Lung (tissue), 12 donors: Measurements from ENCODE around the gene ADAMTS18. TPM values are rescaled to one million over a fixed set of nuclear protein-coding genes. Genes with fewer than 3 reads are reported as not detected.
A peak's percentile ranks its signal among the peaks of the same experiment; 100 is the strongest.

Experiments used
- ATAC-seq: fragments of 200-7000 bp; cut with Tn5 transposase; one replicate; pipeline ENCODE4 v1.9.1; 2020; ENCODE audit warnings: moderate number of reproducible peaks; ENCODE audit not compliant: insufficient read depth, low FRiP score
- DNase-seq, 3 donors: peaks; one replicate each; pipeline ENCODE4 v3.0.0-alpha.2; 2013 to 2017
- H3K27ac ChIP-seq, 2 donors: one replicate each; pipeline ENCODE4 v1.5.1; 2013; ENCODE audit warnings: mild to moderate bottlenecking in 2 of 2, moderate library complexity in 2 of 2, control low read depth in 1 of 2, inconsistent platforms in 1 of 2, low read depth in 1 of 2, low read length in 1 of 2
- H3K27me3 ChIP-seq, 3 donors: one replicate each; pipeline ENCODE4 v1.5.1; 2013; ENCODE audit warnings: low read length in 2 of 3; ENCODE audit not compliant: control insufficient read depth in 3 of 3, insufficient read depth in 3 of 3
- H3K36me3 ChIP-seq, 4 donors: one replicate each; pipeline ENCODE4 v1.5.1; 2013; ENCODE audit warnings: low read length in 4 of 4, mild to moderate bottlenecking in 1 of 4, moderate library complexity in 1 of 4; ENCODE audit not compliant: control insufficient read depth in 4 of 4, insufficient read depth in 4 of 4
- H3K4me1 ChIP-seq, 5 donors: one replicate each; pipeline ENCODE4 v1.5.1; 2013; ENCODE audit warnings: low read length in 5 of 5, mild to moderate bottlenecking in 2 of 5, moderate library complexity in 1 of 5; ENCODE audit not compliant: control insufficient read depth in 5 of 5, insufficient read depth in 5 of 5
- H3K4me3 ChIP-seq: one replicate; pipeline ENCODE4 v1.5.1; 2013; ENCODE audit warnings: mild to moderate bottlenecking, control low read depth, moderate library complexity
- H3K9ac ChIP-seq, 2 donors: one replicate each; pipeline ENCODE4 v1.5.1; 2013; ENCODE audit warnings: low read length in 2 of 2, control low read depth in 1 of 2; ENCODE audit not compliant: insufficient read depth in 1 of 2
- H3K9me3 ChIP-seq, 4 donors: one replicate each; pipeline ENCODE4 v1.5.1; 2013; ENCODE audit warnings: low read length in 3 of 4, mild to moderate bottlenecking in 1 of 4, moderate library complexity in 1 of 4; ENCODE audit not compliant: control insufficient read depth in 4 of 4, insufficient read depth in 3 of 4
- CTCF ChIP-seq: IDR thresholded peaks from 2 replicates; pipeline ENCODE4 v1.5.1; 2012; ENCODE audit warnings: mild to moderate bottlenecking; ENCODE audit errors: control extremely low read depth, extremely low read depth
- WGBS, 2 donors: extraction: QIAGEN DNeasy Blood & Tissue Kit; methylation state at CpG; one replicate each; pipeline ENCODE4 v1.1.7; 2013; 5-methylcytosine and 5-hydroxymethylcytosine counted together
- polyA plus RNA-seq, 2 donors: library from polyadenylated mRNA; stranded (reverse); fragments of 200-250 nt; gene quantifications; one replicate each; pipeline ENCODE4 v1.2.1, GENCODE V29; 2013
- total RNA-seq, 2 donors: library from RNA; depleted of rRNA in 1 of 2; stranded (reverse); fragments of >200 nt in 1 of 2; gene quantifications; one replicate each; pipeline ENCODE4 v1.2.1, GENCODE V29; 2014 to 2021
- donor health status: control.
- donor health status: control.
- donor health status: Bipolar disorder and iron deficiency.
- donor health status: healthy.
- donor health status: DM: yes; HTN: yes; CAD: no.

ADAMTS18 gene
- total and polyA plus RNA-seq, 4 donors, result 0.02 to 0.82 TPM; not detected in 2

GRCh38 chr16:77373726-77374125 lies 61.1 kb downstream of the ADAMTS18 start:
- Histone ChIP-seq H3K4me1 (peaks cover 0 to 4% (median 0%) of the 10 kb centered on the region in 5 donors), H3K27ac (no peak overlapping the region), H3K36me3 (no peaks in the 10 kb centered on the region), H3K9me3 (no peaks in the 10 kb centered on the region), H3K9ac (no peak overlapping the region), H3K27me3 (no peaks in the 10 kb centered on the region), H3K4me3 (no peak overlapping the region)
- peak; percentile 47 for ATAC-seq
- TF ChIP-seq CTCF, result no peak
- 57 to 79% methylated on average over 3 of the region's 3 CpGs for WGBS, 2 donors
- DNase-seq, result no peak

GRCh38 chr16:77364770-77365169 lies 70.1 kb downstream of the ADAMTS18 start:
- DNase-seq (no peak), ATAC-seq (no peak)
- Histone ChIP-seq H3K9me3 (no peaks in the 10 kb centered on the region), H3K27ac (no peak overlapping the region), H3K4me1 (no peaks in the 10 kb centered on the region), H3K4me3 (no peak overlapping the region), H3K9ac (no peak overlapping the region), H3K36me3 (no peaks in the 10 kb centered on the region), H3K27me3 (no peaks in the 10 kb centered on the region)
- 79 to 92% methylated on average over 6 of the region's 6 CpGs for WGBS, 2 donors
- no peak for TF ChIP-seq CTCF

GRCh38 chr16:77359065-77359502 lies 75.8 kb downstream of the ADAMTS18 start:
- 45 to 65% methylated on average over 4 of the region's 4 CpGs for WGBS, 2 donors
- Histone ChIP-seq H3K27ac (no peak overlapping the region), H3K4me3 (no peak overlapping the region), H3K27me3 (no peaks in the 10 kb centered on the region), H3K9ac (no peak overlapping the region), H3K36me3 (no peaks in the 10 kb centered on the region), H3K4me1 (peaks cover 0 to 13% (median 0%) of the 10 kb centered on the region in 5 donors), H3K9me3 (no peaks in the 10 kb centered on the region)
- peak; percentile 82 for ATAC-seq
- DNase-seq, result peak in 2 of 3 donors; percentile 29 to 35
- TF ChIP-seq CTCF, result no peak
